GM19043 (cell line): ENCODE measurements around the gene ARAP2.
A peak's percentile ranks its signal among the peaks of the same experiment; 100 is the strongest.
"Not testable (repeated sequence)": the region's sequence is repeated elsewhere in the genome, so short reads cannot be mapped to it uniquely, and the experiment has no call there.

Source experiments
- ATAC-seq: cut with Tn5 transposase; IDR thresholded peaks from one replicate; pipeline ENCODE4 v1.9.1; 2021; ENCODE audit warnings: low read depth; ENCODE audit not compliant: unreplicated experiment

The ARAP2 gene

DNA sequence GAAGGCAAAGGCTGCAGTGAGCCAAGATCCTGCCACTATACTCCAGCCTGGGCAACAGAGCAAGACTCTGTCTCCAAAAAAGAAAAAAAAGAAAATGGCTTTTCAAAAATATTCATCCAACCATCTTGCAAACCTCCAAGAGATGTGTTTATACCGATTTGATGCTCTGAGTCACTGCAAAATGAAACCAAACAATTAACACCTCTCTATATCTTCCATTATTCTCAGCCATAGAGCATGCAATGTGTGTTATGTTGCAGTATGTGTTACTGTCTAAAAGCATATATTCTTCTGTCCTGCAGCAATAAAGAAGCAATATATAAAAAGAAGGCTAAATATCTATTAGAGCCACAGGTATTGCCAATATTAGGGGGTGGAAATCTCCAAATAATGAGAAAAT lies 51.4 kb downstream of the ARAP2 start:
- no peak for ATAC-seq

DNA sequence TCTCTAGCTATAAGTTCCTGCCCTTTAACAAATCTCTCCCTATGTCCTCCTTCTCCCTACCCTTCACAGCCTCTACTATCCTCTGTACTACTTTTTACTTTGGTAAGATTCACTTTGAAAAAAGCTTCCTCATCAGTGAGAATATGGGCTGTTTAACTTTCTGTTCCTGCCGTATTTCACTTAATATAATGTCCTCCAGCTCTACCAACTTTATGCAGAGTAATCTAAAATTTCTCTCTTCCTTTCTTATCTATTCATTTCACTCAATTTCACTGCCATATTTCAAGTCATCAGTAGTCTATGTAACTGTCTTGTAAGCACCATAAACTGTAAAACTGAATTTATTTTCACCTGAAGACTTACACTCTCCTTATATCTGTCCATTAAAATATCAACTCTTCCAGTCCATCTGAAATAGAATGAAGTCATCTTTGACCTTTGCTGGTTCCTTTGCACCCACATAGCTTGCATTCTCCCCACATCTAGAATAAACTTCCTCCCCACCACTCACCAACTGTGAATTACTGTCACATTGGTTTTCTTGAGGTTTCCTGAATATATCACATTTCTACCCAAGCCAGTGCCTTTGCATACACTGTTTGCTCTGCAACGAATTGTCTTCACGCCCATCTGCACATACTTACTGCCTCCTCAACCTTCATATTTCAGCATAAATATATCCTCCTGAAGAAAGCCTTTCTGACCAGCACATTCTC lies 54.6 kb downstream of the ARAP2 start:
- ATAC-seq: peak; percentile 75

DNA sequence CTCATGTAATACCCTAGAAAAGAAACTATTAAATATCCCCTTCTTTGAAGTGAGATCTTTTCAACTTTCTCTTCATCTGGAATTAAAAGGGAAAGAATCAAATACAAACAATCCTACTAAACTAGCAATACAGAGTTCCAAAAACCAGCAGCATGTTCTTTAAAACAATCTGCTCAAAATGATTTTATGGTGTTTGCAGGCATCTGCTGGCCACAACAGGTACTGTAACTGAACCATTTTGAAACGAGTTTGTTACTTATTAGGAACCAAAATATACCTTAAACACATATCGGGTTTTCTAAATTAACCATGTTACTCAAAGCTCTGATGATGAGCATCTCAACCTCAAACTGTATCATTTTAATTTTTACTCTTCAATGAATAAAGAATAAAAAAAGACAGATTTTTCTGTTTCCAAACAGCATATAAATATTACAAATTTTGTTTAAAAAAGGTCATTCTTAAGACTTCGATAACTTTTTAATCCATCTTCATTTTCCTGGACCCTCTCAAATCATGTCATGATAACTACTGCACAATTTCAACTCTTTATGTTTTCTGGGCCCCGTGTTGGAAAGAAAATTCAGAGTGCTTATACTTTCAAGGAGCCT lies 56.5 kb downstream of the ARAP2 start:
- ATAC-seq: no peak

DNA sequence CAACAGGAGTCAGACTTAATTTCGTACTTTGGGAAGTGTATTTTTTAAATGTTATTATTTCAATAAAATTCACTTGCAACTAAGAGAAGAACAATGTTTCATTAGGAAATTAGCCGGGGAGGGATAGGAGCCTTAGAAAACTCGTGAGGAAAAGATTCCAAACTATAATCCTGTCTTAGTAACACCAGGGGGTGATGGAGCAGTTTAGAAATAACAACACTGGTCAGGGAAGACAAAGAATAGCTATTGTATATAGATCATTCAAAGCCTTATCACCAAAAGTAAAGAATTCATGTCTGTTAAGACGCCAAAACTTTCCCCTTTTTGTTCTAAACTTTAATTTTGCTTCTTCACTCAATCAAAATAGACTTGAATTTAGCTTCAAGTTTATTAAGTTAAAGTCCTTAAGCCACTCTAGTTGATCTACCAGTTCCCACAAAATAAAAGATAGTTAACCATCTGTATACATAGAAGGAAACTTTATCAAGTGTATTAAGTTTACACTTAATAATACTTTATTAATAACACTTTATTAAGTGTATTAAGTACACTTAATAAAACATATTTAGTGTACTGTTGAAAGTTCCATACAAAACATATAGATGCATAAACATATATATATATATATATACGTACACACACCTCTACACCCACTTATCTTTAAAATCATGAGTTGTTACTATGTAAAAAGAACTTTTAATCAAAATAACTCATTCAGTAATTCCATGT lies 60.5 kb downstream of the ARAP2 start:
- ATAC-seq: no peak

DNA sequence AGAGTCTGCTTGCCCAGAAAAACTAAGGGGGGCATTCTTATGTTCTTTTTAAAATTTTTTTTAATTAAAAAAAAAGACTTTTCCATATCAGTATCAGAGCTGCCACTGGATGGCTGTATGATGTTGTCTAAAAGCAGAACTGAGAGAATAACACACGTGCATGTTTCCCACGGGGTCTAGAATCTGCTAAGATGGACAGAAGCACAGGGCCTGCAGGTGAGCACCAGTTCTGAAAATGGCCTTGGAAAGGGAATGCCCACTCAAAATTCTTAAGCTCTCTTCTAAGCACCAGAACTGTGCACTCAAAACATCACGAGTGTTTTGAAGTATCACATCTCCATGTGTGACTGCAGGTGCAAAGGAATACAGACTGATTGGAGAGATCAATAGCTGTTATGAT lies 61.1 kb downstream of the ARAP2 start:
- ATAC-seq: no peak

DNA sequence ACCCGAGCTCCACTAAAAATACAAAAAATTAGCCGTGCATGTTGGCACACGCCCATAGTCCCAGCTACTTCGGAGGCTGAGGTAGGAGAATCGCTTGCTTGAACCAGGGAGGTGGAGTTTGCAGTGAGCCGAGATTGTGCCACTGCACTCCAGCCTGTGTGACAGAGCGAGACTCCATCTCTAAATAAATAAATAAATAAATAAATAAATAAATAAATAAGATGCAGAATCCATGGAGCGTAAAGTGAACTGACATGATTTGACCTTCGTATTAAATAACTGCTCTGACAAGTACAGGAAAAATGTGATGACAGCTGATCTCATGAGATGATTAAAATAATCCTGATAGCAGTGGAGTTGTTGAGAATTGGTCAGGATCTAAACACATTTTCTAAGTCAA lies 62.0 kb downstream of the ARAP2 start:
- ATAC-seq: not testable (repeated sequence)

DNA sequence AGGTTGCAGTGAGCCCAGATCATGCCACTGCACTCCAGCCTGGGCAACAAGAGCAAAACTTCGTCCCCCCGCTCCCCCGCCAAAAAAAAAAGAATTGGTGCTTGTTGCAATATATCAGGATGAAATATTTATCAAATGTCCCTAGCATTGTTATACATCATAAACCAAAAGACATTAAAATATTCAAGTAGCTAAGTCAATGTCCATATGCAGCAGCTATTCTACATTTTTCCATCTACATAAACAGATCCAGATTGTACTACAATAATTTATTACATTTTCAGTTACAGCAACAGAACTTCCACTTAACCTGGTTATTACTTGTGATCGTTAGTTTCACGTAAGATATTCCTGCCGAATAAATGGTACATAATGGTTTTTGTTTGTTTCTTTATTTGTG lies 64.1 kb downstream of the ARAP2 start:
- no peak for ATAC-seq

DNA sequence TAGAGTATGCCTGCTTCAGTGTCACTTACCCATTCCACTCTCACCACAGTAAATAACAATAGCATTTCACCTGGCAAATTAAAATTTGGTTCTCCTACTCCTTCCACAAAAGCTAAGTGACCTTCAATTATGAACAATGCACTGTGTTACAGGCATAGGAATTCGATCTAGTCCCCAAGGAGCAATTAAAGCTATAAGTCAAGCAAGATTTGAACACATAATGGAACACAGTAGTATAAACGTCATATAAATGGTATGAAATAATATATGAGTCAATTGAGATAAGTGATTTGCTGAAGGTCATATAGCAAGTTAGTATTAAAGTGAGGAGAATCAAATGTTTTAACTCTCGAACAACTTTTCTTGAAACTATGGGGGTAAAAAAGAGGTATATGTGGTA lies 65.8 kb downstream of the ARAP2 start:
- no peak for ATAC-seq

DNA sequence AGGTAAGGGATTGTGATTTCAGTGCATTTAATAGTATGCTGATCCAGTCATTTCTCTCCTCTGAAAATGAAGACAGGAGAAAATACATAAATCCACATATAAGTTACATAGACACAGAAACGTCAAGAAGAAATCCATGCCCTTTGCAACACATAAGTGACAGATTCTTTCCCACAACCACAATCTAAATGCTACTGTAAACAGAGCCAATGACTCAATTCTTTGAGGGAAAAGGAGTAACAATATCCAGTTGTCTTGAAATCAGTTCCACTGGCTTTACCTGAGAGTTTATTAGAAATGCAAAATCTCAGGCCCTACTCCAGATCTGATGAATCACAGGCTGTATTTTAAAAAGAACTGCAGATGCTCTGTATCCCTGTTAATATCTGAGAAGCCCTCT lies 66.4 kb downstream of the ARAP2 start:
- ATAC-seq: no peak

DNA sequence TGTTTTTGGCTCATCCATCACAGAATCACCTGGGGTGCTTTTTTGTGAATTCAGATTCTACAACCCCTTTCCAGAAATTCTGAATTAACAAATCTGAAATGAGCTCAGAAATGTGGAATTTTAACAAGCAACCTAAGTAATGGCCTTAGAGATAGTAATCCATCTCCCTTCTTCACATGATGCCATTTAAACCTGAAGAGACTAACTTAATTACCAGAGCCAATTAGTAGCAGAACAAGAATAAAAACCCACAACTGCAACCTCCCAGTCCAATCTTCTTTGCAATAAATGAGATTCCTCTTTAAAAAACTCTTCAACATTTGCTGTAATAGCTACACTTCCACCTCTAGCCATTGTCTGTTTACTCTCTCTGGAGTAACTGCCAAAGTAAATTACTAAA lies 69.7 kb downstream of the ARAP2 start:
- no peak for ATAC-seq

DNA sequence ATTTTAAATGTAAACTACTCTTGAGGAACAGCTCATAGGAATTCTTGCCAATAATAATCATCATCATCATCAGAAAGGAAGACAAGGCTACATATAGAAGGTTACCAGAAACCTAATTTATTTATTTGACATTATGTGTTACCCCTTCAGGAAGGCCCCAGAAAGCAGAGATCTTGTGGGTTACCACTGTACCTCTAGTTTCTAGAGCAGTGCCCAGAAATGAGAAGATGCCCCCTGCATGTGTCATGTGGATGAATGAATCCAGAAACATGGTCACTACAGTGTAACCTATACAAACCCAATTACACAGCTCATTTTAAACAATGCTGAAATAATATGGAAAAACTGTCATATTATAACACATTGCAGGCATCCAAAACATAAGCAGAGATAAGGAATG lies 70.4 kb downstream of the ARAP2 start:
- ATAC-seq: no peak

DNA sequence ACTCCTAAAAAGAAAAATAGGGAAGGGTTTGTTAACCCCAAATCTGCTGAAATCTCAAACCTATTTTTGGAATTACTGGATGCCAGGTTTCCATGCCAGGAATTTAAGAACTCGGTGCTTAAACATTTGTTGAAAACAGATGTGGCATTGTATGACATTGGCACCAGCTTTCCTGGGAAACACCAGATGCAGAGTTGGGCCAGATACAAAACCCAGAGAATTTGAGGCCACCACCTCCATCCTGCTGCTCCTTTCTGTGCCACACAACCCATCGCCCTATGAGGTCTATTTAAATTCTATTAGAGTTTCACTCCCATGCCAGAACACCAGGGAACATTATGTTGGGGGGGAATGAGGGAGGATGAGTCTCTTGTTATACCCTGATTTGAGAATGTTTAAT lies 71.7 kb downstream of the ARAP2 start:
- ATAC-seq: no peak

DNA sequence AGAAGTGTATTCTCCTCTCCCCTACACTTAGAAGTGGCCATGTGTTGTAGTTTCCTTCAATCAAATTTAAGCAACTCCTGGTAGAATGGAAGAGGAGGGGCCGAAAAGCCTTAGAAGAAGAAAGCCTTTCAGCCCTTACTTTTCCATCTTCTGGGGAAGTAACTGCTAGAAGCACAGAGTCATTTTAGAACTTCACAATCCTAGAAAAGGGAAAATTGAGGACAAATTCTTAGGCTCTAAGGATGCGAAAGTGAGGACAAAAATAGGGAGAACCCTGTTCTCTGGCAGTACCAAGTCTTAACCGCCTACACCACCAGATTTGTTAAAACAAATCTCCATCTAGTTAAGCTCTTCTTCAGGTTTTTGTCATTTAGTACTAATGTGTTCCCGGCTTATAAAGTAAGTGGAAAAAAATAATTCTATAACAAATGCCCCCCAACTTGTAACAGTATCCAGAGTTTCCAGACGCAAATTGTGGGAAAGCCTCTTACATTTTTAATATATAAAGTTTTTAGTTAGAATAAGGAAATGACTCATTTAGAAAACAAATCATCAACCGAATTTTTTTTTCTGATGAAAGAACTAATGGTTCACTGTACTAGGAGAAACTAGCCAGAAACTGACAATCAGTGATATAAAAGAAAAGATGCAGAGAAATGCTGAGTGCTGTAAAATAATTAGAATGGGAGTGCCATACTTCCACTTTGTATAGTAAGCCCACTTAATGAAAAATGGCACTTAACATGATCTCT lies 76.0 kb downstream of the ARAP2 start:
- no peak for ATAC-seq

DNA sequence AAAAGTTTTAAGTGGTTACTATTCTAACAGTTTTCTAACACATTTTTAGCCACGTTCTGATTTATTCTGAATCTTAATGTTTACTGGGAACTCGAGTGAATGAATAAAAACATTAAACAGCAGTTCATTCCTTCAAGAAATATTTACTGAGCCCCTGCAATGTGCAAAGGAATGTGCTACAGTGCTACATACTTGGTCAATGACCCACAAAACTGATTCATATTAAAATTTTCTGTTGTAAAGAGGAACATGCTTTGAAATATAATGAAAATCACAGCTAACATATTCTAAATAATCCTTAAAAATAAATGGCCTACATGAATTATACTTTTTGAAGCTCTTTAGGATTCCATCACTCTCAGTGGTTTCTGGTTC lies 78.7 kb downstream of the ARAP2 start:
- ATAC-seq: no peak

DNA sequence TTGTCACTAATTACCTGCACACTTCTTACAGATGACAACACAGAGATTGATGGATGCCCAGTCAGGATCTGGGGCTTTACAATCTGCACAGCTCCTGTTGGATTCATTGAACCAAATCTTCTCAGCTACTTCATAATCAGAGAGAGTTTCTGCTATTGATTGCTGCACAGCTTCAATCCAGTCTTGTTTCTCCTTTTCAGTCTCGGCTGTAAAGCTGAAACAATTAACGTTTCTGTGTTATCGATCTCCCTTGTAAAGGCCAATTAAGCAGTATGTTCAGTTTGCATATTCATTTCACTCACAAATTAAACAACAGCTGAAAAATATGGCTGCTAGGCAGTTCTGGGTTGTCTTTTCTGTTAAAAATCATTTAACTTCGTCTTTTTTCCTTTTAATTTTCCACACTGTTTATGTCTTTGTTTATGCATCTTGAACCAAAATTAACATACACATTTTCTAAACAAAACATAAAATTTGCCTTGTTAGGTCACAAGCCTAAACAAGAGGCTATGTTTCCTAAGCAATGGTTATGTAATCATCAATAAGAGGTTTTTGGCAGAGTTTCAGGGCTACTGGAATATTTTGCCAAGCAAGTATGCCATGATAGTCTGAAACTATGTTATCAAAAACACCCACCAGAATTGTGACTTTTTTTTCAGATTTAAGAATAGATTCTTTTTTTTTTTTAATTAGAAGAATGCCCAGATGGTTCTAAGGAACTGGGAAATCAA lies 79.2 kb downstream of the ARAP2 start:
- no peak for ATAC-seq

DNA sequence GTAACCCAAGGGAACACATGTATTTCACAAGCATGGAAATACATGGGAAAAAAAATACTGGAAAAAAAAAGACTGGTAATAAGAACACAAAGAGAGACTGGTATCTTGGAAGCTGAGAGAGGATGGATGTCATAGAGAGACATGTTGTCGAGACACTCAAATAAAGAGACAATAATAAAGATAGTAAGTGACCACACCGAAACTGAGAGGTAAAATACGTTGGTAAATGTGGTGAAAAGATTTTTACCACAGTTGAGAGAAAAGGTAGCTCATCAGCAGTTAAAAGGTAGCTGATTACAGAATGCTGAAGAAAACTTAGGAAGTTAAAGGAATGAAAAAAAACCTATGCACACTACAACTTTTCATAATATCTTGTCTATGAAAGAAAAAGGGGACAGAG lies 81.1 kb downstream of the ARAP2 start:
- ATAC-seq: no peak

DNA sequence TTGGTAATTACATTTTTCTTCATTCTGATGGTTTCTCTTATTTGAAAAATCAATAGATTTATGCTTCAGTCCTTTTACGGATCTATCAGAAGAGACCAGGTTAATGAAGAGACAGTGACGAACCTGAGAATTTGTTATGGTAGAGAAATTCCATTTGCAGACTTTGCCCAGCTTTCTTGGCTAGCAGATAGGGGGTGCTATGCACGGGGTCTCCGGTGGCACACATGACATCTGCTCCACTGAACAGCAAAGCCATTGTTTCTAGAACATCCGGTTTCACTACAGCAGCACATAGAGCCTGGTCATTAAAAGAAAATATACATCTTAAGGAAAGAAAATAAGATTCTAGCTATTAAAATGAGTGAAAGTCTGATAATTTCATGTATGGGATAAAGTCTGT lies 85.1 kb downstream of the ARAP2 start:
- ATAC-seq: no peak

DNA sequence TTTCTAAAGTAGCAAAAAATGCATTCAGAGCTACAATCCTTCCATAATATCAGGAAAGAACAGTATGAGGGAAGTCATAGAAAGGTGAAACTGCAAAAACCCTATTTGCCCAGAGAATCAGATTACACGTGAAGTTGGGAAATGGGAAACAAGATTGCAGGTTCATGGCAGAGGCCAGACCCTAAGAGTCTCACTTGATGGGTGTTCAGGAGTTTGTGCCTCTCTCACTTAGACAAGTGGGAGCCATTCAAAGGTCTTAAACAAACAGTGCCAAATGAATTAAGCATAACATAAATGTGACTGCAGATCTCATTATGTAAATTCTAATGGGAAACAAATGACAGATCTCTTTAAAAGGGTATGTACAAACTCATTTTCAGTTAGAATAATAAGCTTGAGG lies 91.6 kb downstream of the ARAP2 start:
- ATAC-seq: no peak

DNA sequence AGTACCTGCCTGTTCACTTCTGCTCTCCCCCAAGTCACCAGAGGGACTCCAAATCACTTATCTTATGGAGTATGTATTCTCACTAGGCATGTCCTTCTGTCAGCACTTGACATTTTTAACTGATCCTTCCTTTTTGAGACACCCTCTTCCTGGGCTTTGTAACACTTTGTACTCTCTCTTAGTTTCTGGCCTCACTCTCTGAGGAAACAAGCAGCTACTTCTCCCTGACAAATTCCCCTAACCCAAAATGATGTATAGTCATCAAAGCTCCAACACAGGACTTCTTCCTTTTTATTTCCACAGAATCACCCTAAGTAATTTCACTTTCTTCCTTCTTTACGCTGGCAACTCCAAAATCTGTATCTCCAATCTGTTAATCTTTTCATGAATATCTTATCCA lies 101.8 kb downstream of the ARAP2 start:
- ATAC-seq: no peak

DNA sequence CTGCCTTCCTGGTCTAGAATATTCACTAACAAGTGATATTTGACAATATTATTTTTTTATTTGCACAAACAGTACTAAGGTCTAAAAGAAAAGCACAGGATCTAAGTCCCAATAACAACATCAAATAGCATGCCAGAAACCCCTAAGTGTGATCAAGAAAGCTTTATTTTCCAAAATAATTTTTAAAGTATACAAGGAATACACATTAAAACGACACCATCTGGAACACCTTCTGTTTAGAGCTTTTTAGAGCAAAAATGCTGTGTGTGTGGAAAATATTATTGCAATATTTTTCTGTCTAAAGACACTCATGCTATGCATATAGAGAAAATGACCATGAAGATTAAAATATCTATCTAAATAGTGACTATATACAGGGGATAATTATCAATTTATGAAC lies 103.1 kb downstream of the ARAP2 start:
- no peak for ATAC-seq

DNA sequence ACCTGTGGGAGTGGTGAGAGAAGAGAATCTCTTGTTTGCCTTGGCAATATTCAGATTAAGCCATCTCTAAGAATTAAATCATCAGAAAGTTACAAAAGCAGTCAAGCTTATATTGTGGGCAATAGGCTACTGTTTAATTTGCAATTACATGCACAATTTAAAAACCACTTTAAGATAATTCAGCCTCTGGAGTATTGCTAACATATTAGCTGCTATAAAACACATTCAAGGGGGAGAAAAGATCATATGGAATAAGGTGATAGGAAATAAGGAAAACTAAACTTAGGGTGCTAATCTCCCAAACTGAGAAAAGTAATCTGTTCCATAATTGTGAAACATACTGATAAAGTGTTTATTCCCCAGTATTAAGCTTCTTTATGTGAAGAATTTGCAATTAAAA lies 103.9 kb downstream of the ARAP2 start:
- no peak for ATAC-seq
